ENCODE results near the gene PDE2A.

PDE2A gene

GRCh38 chr11:72642043-72642883, 32.0 kb downstream of the PDE2A start:
- H3K36me3 ChIP-seq (replicated peaks; ENCODE audit: low read depth, low read length), result no peaks in the 10 kb centered on the region
- peak overlapping the region; percentile 68 for H3K4me2 ChIP-seq (ENCODE audit: low read length)
- 0 out of 2 replicates have a peak overlapping the region, but pooled peaks have one; percentile 81 for H2AFZ ChIP-seq (ENCODE audit: low read depth, low read length)
- H3K27me3 ChIP-seq (ENCODE audit: low read depth, low read length), result peaks cover 23% of the 10 kb centered on the region
- H3K27ac ChIP-seq (ENCODE audit: low read length), result no peak overlapping the region
- H3K9ac ChIP-seq (ENCODE audit: low read length), result peak overlapping the region; percentile 28; the same call in 1 of the 2 replicates
- no peaks in the 10 kb centered on the region for H3K79me2 ChIP-seq (ENCODE audit: low read length)
- peak overlapping the region; percentile 76 for H3K4me3 ChIP-seq (ENCODE audit: low read length)
- H3K4me1 ChIP-seq (ENCODE audit: low read length), result peaks cover 5% of the 10 kb centered on the region
- no peak for TF ChIP-seq EZH2phosphoT487 (IDR thresholded peaks at IDR 0.05; ENCODE audit: low read depth)
- TF ChIP-seq CTCF (IDR thresholded peaks at IDR 0.05; ENCODE audit: low read depth, low read length), result no peak
- H3K9me3 ChIP-seq (ENCODE audit: insufficient read depth, low read length), result no peaks in the 10 kb centered on the region
- H4K20me1 ChIP-seq (ENCODE audit: insufficient read depth, low read length), result no peaks in the 10 kb centered on the region

- H4K20me1 ChIP-seq (ENCODE audit: insufficient read depth, low read length), result no peaks in the 10 kb centered on the region
- no peak for TF ChIP-seq CTCF (IDR thresholded peaks at IDR 0.05; ENCODE audit: low read depth, low read length)
- TF ChIP-seq EZH2phosphoT487 (IDR thresholded peaks at IDR 0.05; ENCODE audit: low read depth), result no peak
- H3K9me3 ChIP-seq (ENCODE audit: insufficient read depth, low read length), result no peaks in the 10 kb centered on the region
- H3K36me3 ChIP-seq (replicated peaks; ENCODE audit: low read depth, low read length), result no peaks in the 10 kb centered on the region
- H3K27me3 ChIP-seq (ENCODE audit: low read depth, low read length), result peaks cover 24% of the 10 kb centered on the region
- H3K4me1 ChIP-seq (ENCODE audit: low read length), result peaks cover 8% of the 10 kb centered on the region
- no peak overlapping the region for H3K9ac ChIP-seq (ENCODE audit: low read length)
- no peak overlapping the region for H2AFZ ChIP-seq (ENCODE audit: low read depth, low read length)
- H3K4me2 ChIP-seq (ENCODE audit: low read length), result no peak overlapping the region
- H3K4me3 ChIP-seq (ENCODE audit: low read length), result no peak overlapping the region
- no peak overlapping the region for H3K27ac ChIP-seq (ENCODE audit: low read length)
- H3K79me2 ChIP-seq (ENCODE audit: low read length), result no peaks in the 10 kb centered on the region
These were observed 32.6 kb downstream of the PDE2A start for GRCh38 chr11:72641522-72642042.

- Histone ChIP-seq H3K4me1 (ENCODE audit: low read length) (peaks cover 8% of the 10 kb centered on the region), H2AFZ (ENCODE audit: low read depth, low read length) (no peak overlapping the region), H3K27ac (ENCODE audit: low read length) (no peak overlapping the region), H3K4me3 (ENCODE audit: low read length) (no peak overlapping the region), H4K20me1 (ENCODE audit: insufficient read depth, low read length) (no peaks in the 10 kb centered on the region), H3K9ac (ENCODE audit: low read length) (no peak overlapping the region), H3K9me3 (ENCODE audit: insufficient read depth, low read length) (no peaks in the 10 kb centered on the region), H3K4me2 (ENCODE audit: low read length) (no peak overlapping the region), H3K79me2 (ENCODE audit: low read length) (no peaks in the 10 kb centered on the region), H3K27me3 (ENCODE audit: low read depth, low read length) (peaks cover 41% of the 10 kb centered on the region), H3K36me3 (replicated peaks; ENCODE audit: low read depth, low read length) (no peaks in the 10 kb centered on the region)
- TF ChIP-seq CTCF (IDR thresholded peaks at IDR 0.05; ENCODE audit: low read depth, low read length) (no peak), EZH2phosphoT487 (IDR thresholded peaks at IDR 0.05; ENCODE audit: low read depth) (no peak)
These were observed 34.5 kb downstream of the PDE2A start for GRCh38 chr11:72639502-72640375.

- Histone ChIP-seq H3K9ac (ENCODE audit: low read length) (no peak overlapping the region), H3K79me2 (ENCODE audit: low read length) (no peaks in the 10 kb centered on the region), H2AFZ (ENCODE audit: low read depth, low read length) (no peak overlapping the region), H3K27ac (ENCODE audit: low read length) (no peak overlapping the region), H3K27me3 (ENCODE audit: low read depth, low read length) (peaks cover 47% of the 10 kb centered on the region), H3K4me2 (ENCODE audit: low read length) (no peak overlapping the region), H3K9me3 (ENCODE audit: insufficient read depth, low read length) (no peaks in the 10 kb centered on the region), H3K4me1 (ENCODE audit: low read length) (peaks cover 5% of the 10 kb centered on the region), H3K36me3 (replicated peaks; ENCODE audit: low read depth, low read length) (no peaks in the 10 kb centered on the region), H3K4me3 (ENCODE audit: low read length) (no peak overlapping the region), H4K20me1 (ENCODE audit: insufficient read depth, low read length) (no peaks in the 10 kb centered on the region)
- TF ChIP-seq CTCF (IDR thresholded peaks at IDR 0.05; ENCODE audit: low read depth, low read length) (no peak), EZH2phosphoT487 (IDR thresholded peaks at IDR 0.05; ENCODE audit: low read depth) (no peak)
These were observed 36.3 kb downstream of the PDE2A start for GRCh38 chr11:72637926-72638325.
